Measurements from ENCODE around the gene OR6J1.

DNA sequence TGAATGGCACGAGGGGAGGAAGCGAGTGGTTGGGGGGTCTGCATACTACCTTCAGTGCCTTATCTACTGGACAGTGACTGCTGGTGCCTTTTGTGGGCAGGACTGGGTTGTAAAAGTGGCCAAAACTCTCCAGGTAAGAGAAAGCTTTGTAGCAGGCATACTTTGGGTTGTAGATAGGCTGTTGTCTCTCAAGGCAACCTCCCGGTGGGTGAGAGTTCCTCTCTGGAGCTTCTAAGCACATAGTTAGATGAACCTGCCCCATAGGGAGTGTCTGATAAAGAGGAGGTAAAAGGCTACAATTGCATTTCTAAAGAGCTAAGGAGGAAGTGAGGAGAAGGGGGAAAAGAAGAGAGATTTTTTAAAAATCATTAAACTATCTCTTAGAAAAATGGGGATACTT, 51.0 kb downstream of the OR6J1 start:
- TF ChIP-seq, protein P1, sequence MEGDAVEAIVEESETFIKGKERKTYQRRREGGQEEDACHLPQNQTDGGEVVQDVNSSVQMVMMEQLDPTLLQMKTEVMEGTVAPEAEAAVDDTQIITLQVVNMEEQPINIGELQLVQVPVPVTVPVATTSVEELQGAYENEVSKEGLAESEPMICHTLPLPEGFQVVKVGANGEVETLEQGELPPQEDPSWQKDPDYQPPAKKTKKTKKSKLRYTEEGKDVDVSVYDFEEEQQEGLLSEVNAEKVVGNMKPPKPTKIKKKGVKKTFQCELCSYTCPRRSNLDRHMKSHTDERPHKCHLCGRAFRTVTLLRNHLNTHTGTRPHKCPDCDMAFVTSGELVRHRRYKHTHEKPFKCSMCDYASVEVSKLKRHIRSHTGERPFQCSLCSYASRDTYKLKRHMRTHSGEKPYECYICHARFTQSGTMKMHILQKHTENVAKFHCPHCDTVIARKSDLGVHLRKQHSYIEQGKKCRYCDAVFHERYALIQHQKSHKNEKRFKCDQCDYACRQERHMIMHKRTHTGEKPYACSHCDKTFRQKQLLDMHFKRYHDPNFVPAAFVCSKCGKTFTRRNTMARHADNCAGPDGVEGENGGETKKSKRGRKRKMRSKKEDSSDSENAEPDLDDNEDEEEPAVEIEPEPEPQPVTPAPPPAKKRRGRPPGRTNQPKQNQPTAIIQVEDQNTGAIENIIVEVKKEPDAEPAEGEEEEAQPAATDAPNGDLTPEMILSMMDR (conservative IDR thresholded peaks at IDR 0.05; ENCODE audit: low read depth, low read length): no peak
- TF ChIP-seq EZH2 (IDR thresholded peaks at IDR 0.05; ENCODE audit: borderline replicate concordance, low read depth, low read length, poor library complexity, severe bottlenecking): no peak

Data from A673 (cell line).